ENCODE data around the gene RPL37A. TPM values are rescaled to one million over a fixed set of nuclear protein-coding genes. Genes with fewer than 3 reads are reported as not detected.
A peak's percentile ranks its signal among the peaks of the same experiment; 100 is the strongest.

Gene RPL37A
- total and polyA plus RNA-seq, 2 of the 4 experiments (the other 2 are of a cell fraction): 341 to 1,572 TPM

GRCh38 chr2:216502381-216503158, 3.9 kb downstream of the RPL37A start:
- Histone ChIP-seq H3K56ac (ENCODE audit: extremely low read depth, insufficient read depth, low read length) (no peak overlapping the region), H4K20me1 (ENCODE audit: insufficient read depth, low read length) (peaks cover 69% of the 10 kb centered on the region), H3K14ac (replicated peaks; ENCODE audit: low read depth, low read length) (no peak overlapping the region), H4K8ac (ENCODE audit: low read depth in 2 of 2, low read length in 2 of 2) (no peak overlapping the region), H2AK9ac (replicated peaks; ENCODE audit: low read depth, low read length, poor library complexity) (no peak overlapping the region), H2BK5ac (ENCODE audit: low read depth, low read length, poor library complexity, severe bottlenecking) (no peak overlapping the region), H3K4me2 (ENCODE audit: low read depth, low read length) (no peak overlapping the region), H3K4me3 (ENCODE audit: insufficient read depth, low read depth, low read length) (no peak overlapping the region), H3K9ac (ENCODE audit: low read depth, low read length) (no peak overlapping the region), H3K4me1 (ENCODE audit: control insufficient read depth, insufficient read depth, low read length) (peaks cover 5% of the 10 kb centered on the region; the same call in 1 of the 2 replicates), H3K36me3 (ENCODE audit: control insufficient read depth, insufficient read depth, low read length) (peaks cover 49% of the 10 kb centered on the region), H4K5ac (ENCODE audit: low read depth, low read length) (no peak overlapping the region), H3K79me1 (ENCODE audit: low read depth in 1 of 2, low read length in 2 of 2) (peaks cover 45 to 79% of the 10 kb centered on the region in 2 experiments), H3K4ac (ENCODE audit: low read depth, low read length) (no peak overlapping the region), H4K91ac (ENCODE audit: insufficient read depth, low read depth, low read length) (no peak overlapping the region), H3K9me3 (ENCODE audit: control insufficient read depth, insufficient read depth, low read length) (no peaks in the 10 kb centered on the region), H3K18ac (ENCODE audit: low read depth, low read length) (no peak overlapping the region), H3K27me3 (ENCODE audit: control insufficient read depth, insufficient read depth, low read length) (no peaks in the 10 kb centered on the region), H2BK20ac (ENCODE audit: low read depth, low read length) (no peak overlapping the region), H3K23ac (ENCODE audit: low read depth, low read length) (peak overlapping the region; percentile 31; the same call in 1 of the 2 replicates), H3K9me1 (ENCODE audit: insufficient read depth, low read length) (peaks cover 19% of the 10 kb centered on the region), H2BK120ac (ENCODE audit: low read depth, low read length) (no peak overlapping the region), H3K27ac (ENCODE audit: insufficient read depth, low read length) (no peak overlapping the region), H2AK5ac (ENCODE audit: low read depth, low read length) (no peak overlapping the region), H2AFZ (replicated peaks; ENCODE audit: low read length, poor library complexity) (no peak overlapping the region), H2BK15ac (ENCODE audit: low read depth, low read length) (no peak overlapping the region)
- in situ Hi-C loops (cut with MboI; ENCODE audit: low sequenced_read_pairs): loop anchor here (25.0 kb wide), 1 partner anchor 1010 kb away; no protein-coding TSS in a partner anchor
- dilution Hi-C loops (cut with HindIII; ENCODE audit: low sequenced_read_pairs, unreplicated experiment): loop anchor here (25.0 kb wide), 2 partner anchors 160 to 1010 kb away; no protein-coding TSS in a partner anchor
- POLR2A ChIA-PET (ENCODE audit: unreplicated experiment): no interaction called here
- WGBS, 2 experiments (ENCODE audit: extremely low coverage in 2 of 2, insufficient read length in 1 of 2): no CpG with 5 or more reads among the region's 7 CpGs
- intact Hi-C loops (cut with micrococcal nuclease): no loop called here
- ATAC-seq (ENCODE audit: low read depth) (no peak), DNase-seq (no peak)
- BruUV-seq (replicated peaks): no TSS peak
- CTCF ChIA-PET: no interaction called here
- TF ChIP-seq USF2 (IDR thresholded peaks at IDR 0.05; ENCODE audit: low read depth, low read length) (no peak), RFX5 (IDR thresholded peaks at IDR 0.05; ENCODE audit: low read depth, low read length) (no peak), POLR2A (IDR thresholded peaks at IDR 0.05; ENCODE audit: low read depth, low read length) (no peak), SMC3 (IDR thresholded peaks at IDR 0.05; ENCODE audit: low read depth, low read length) (no peak), RCOR1 (IDR thresholded peaks at IDR 0.05; ENCODE audit: insufficient replicate concordance, low read length) (no peak), CEBPB (IDR thresholded peaks at IDR 0.05; ENCODE audit: low read depth, low read length) (no peak), MXI1 (IDR thresholded peaks at IDR 0.05; ENCODE audit: borderline replicate concordance, low read depth, low read length) (no peak), CHD1 (IDR thresholded peaks at IDR 0.05; ENCODE audit: low read depth, low read length) (no peak), MAZ (IDR thresholded peaks at IDR 0.05; ENCODE audit: borderline replicate concordance, low read depth, low read length) (no peak), NFE2L2 (IDR thresholded peaks at IDR 0.05; ENCODE audit: low read depth, low read length) (no peak), BHLHE40 (IDR thresholded peaks at IDR 0.05; ENCODE audit: low read depth, low read length) (no peak), MAFK (IDR thresholded peaks at IDR 0.05; ENCODE audit: low read depth, low read length) (no peak), FOS (IDR thresholded peaks at IDR 0.05; ENCODE audit: low read depth, low read length) (no peak), CTCF (conservative IDR thresholded peaks at IDR 0.05; ENCODE audit: low read depth, low read length) (no peak), RAD21 (IDR thresholded peaks at IDR 0.05; ENCODE audit: low read length) (no peak)

Data from IMR-90 (cell line).